ENCODE data around the gene IYD.

The IYD gene

DNA sequence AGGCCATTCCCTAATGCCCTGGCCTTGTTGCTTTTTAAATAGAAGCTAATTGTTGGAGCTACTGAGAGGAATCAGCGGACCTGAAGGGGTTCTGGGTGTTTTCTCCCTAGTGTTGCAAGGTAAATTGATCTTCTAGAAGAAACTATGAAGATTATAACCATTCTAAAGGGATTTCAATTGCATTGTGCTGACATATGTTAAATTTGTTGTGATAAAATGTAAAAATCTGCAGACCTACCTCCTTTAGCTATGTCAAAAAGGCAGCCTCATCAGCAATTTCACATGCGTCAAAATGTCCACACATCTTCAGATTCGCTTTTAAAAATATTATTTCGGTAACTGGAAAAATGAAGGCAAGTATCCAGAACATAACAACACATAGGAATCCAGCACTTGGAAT is 44.4 kb downstream of the IYD start:
- H3K9me3 Mint-ChIP-seq: peaks cover 7% of the 10 kb centered on the region
- peaks cover 65% of the 10 kb centered on the region for H3K27me3 Mint-ChIP-seq (ENCODE audit: low read depth, poor library complexity)
- DNase-seq: no peak
- TF ChIP-seq, protein P1, sequence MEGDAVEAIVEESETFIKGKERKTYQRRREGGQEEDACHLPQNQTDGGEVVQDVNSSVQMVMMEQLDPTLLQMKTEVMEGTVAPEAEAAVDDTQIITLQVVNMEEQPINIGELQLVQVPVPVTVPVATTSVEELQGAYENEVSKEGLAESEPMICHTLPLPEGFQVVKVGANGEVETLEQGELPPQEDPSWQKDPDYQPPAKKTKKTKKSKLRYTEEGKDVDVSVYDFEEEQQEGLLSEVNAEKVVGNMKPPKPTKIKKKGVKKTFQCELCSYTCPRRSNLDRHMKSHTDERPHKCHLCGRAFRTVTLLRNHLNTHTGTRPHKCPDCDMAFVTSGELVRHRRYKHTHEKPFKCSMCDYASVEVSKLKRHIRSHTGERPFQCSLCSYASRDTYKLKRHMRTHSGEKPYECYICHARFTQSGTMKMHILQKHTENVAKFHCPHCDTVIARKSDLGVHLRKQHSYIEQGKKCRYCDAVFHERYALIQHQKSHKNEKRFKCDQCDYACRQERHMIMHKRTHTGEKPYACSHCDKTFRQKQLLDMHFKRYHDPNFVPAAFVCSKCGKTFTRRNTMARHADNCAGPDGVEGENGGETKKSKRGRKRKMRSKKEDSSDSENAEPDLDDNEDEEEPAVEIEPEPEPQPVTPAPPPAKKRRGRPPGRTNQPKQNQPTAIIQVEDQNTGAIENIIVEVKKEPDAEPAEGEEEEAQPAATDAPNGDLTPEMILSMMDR (IDR thresholded peaks at IDR 0.05): no peak
- H3K4me1 Mint-ChIP-seq: peaks cover 29% of the 10 kb centered on the region
- no peak overlapping the region for H3K4me3 Mint-ChIP-seq
- H3K36me3 Mint-ChIP-seq (ENCODE audit: low read depth): no peaks in the 10 kb centered on the region
- H3K27ac Mint-ChIP-seq: no peak overlapping the region

DNA sequence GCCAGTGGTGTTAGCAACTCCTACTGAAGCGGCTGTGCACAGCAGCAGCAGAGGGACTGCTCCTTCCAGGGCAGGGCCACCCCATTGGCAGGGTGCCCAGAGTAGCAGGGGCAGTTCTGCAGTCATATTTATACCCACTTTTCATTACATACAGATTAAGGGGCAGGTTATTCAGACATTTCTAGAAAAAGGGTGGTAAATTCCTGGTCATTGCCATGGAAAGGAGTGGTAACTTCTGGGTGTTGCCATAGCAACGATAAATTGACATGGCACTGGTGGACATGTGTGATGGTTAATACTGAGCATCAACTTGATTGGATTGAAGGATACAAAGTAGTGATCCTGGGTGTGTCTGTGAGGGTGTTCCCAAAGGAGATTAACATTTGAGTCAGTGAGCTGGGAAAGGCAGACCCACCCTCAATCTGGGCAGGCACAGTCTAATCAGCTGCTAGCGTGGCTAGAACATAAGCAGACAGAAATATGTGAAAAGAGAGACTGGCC is 45.0 kb downstream of the IYD start:
- Mint-ChIP-seq H3K27ac (no peak overlapping the region), H3K27me3 (ENCODE audit: low read depth, poor library complexity) (peaks cover 58% of the 10 kb centered on the region), H3K4me3 (no peak overlapping the region), H3K4me1 (peaks cover 29% of the 10 kb centered on the region), H3K36me3 (ENCODE audit: low read depth) (no peaks in the 10 kb centered on the region), H3K9me3 (peaks cover 7% of the 10 kb centered on the region)
- TF ChIP-seq, protein P1 (IDR thresholded peaks at IDR 0.05): no peak
- DNase-seq: no peak

DNA sequence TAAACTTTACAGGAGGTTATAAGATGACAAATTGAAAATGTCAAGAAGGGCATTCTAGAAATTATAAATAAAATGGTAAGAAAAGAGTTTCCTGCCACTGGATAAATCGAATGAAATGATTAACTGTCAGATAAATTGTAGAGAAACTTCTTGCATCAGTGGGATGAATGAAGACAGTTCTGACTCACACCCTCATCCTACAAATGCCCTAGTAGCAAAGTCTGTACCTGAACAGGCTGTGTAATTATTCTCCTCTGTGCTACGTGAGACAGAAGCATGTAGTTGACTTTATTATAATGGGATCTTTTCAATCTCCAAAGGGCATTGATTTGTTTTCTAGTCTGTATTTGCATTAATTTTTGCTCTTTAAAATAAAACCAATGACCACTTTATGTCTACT is 47.3 kb downstream of the IYD start:
- Mint-ChIP-seq H3K27ac (no peak overlapping the region), H3K27me3 (ENCODE audit: low read depth, poor library complexity) (peaks cover 50% of the 10 kb centered on the region), H3K9me3 (peaks cover 25% of the 10 kb centered on the region), H3K36me3 (ENCODE audit: low read depth) (peaks cover 13% of the 10 kb centered on the region), H3K4me3 (no peak overlapping the region), H3K4me1 (peaks cover 17% of the 10 kb centered on the region)
- no peak for DNase-seq
- TF ChIP-seq, protein P1 (IDR thresholded peaks at IDR 0.05): no peak

DNA sequence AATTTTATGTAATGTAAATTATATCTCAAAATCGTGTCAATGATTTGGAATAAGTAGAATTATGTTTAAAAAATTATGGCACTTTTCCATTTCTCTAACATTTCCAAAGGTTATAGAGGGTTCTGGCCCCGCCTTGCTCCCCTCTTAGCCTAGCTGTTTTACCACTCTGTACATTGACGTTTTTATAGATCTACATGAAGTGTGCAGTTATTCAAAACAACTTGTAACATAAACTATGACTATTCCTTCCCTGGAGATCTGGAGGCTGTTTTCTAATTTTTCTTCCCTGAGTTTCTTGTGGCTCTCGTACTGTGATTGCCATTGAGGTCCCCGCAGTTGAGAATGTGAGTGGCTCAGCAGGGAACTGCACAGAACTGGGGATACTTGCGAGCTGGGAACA is 48.4 kb downstream of the IYD start:
- TF ChIP-seq, protein P1 (IDR thresholded peaks at IDR 0.05): no peak
- Mint-ChIP-seq H3K36me3 (ENCODE audit: low read depth) (peaks cover 13% of the 10 kb centered on the region), H3K4me3 (no peak overlapping the region), H3K4me1 (peaks cover 18% of the 10 kb centered on the region), H3K27me3 (ENCODE audit: low read depth, poor library complexity) (peaks cover 42% of the 10 kb centered on the region), H3K27ac (no peak overlapping the region), H3K9me3 (peaks cover 26% of the 10 kb centered on the region)
- DNase-seq: no peak

DNA sequence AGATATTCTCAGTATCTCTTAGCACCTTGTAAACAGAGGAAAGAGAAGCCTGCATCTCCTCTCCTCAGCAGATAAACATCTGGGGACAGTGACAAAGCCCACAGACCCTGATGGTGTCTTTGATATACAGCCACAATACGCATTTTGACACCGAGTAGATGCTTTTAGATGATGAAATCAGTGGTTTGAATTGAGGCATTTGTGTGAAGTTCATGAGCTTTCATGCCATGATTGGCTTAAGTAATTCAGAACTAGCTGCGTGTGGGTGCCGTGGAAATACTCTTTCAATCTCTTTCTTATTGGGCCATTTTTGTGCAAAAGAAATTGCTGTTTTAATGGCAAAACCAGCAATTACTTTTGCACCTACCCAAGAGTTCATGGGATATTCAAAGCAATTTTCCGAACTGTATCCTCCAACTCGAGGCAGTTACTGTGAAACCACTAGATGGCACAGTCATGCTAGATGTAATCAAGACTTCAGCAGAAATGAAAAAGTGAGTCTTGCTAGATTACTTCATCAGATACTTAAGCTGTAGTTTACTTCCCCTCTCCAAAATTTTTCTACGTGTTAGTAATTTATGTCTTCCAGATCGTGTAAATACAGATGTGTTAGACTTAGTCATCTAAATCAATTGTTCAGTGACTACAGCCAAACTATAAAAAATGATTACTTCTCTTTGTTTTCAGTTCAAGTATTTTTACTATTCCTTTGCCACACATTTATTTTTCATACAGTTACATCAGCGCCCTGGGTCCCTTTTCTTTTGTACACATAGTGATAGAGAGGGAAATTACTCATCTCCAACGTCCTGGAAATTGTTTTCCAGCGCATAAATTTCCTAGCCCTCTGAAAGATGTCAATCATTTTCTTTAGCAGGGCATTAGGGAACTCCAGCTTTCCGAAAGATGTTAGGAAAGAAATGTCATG is 49.4 kb downstream of the IYD start:
- Mint-ChIP-seq H3K4me1 (peaks cover 18% of the 10 kb centered on the region), H3K9me3 (peaks cover 26% of the 10 kb centered on the region), H3K27me3 (ENCODE audit: low read depth, poor library complexity) (peaks cover 35% of the 10 kb centered on the region), H3K4me3 (no peak overlapping the region), H3K27ac (no peak overlapping the region), H3K36me3 (ENCODE audit: low read depth) (peaks cover 13% of the 10 kb centered on the region)
- DNase-seq: peak; percentile 17
- TF ChIP-seq, protein P1 (IDR thresholded peaks at IDR 0.05): peak; percentile 74
